ENCODE results near the gene TMEM145.

- TF ChIP-seq CTCF (conservative IDR thresholded peaks at IDR 0.05; ENCODE audit: low read length) (no peak), EZH2phosphoT487 (IDR thresholded peaks at IDR 0.05; ENCODE audit: borderline replicate concordance) (no peak)
These were observed 36.8 kb upstream of the TMEM145 start for GRCh38 chr19:42276284-42276683.

All from Loucy (cell line).